Subcutaneous adipose tissue (tissue), 4 donors: ENCODE data around the gene MYBPC2. TPM values are rescaled to one million over a fixed set of nuclear protein-coding genes. Genes with fewer than 3 reads are reported as not detected.

Source experiments
- CTCF ChIP-seq: fragments of 450-650 bp; IDR thresholded peaks from one replicate; pipeline ENCODE4 v1.5.1; 2016; ENCODE audit warnings: low read depth, mild to moderate bottlenecking, control low read depth, antibody characterized with exemption, moderate library complexity
- total RNA-seq, 4 donors: library from RNA; depleted of rRNA; stranded (reverse); fragments of >200 nt; gene quantifications; one replicate each; pipeline ENCODE4 v1.1.0, GENCODE V29; 2016

Gene MYBPC2
- total RNA-seq, 4 donors from 2014 or later: not detected

DNA sequence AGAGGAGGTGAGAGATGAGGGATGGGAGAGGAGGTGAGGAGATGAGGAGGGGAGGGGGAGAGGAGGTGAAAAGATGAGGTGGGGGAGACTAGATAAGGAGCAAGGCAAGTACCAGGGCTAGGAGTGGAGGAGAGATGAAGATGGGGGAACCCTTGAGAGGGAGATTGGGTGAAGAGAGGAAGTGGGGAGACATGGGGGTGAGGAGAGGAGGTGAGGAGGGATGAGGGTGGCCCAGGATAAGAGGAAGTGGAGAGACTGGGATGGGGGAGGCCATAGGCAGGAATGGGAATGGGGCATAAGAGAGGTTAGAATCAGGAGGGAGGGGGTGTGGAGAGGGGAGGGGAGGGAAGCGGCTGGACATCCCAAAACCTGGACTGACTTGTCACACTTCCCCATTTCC lies 26.9 kb downstream of the MYBPC2 start:
- no peak for TF ChIP-seq CTCF

- no peak for TF ChIP-seq CTCF
Measured at GRCh38 chr19:50460161-50460765, 27.6 kb downstream of the MYBPC2 start.

DNA sequence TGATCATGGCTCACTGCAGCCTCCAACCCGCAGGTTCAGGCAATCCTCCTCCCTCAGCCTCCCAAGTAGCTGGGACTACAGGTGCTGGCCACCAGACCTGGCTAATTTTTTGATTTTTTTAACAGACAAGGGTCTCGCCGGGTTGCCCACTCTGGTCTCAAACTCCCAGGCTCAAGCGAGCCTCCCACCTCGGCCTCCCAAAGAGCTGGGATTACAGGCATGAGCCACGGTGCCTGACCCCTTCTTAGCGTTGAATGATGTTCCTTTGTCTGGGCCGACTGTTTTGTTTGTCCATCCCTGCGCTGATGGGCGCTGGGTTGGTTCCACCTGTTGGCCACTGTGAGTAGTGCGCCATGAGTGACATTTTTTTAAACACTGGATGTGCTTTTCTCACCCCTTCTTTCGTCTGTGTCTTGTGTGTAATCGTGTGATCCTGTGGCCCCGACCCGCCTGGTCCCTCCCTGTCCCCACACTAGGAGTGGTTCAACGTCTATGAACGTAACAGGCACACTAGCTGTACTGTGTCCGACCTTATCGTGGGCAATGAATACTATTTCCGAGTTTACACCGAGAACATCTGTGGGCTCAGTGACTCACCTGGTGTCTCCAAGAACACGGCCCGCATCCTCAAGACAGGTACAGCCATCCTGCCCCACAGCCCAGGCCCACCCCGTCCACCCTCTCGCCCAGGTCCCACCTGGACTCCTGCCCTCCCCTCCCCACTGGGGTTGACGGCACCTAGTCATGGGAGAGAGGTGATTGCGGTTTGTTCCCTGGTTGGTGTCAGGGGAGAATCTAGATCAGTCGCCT lies 28.6 kb downstream of the MYBPC2 start:
- TF ChIP-seq CTCF: no peak

GRCh38 chr19:50462970-50463369 lies 30.3 kb downstream of the MYBPC2 start:
- TF ChIP-seq CTCF: no peak

GRCh38 chr19:50464348-50464747 lies 31.7 kb downstream of the MYBPC2 start:
- no peak for TF ChIP-seq CTCF

DNA sequence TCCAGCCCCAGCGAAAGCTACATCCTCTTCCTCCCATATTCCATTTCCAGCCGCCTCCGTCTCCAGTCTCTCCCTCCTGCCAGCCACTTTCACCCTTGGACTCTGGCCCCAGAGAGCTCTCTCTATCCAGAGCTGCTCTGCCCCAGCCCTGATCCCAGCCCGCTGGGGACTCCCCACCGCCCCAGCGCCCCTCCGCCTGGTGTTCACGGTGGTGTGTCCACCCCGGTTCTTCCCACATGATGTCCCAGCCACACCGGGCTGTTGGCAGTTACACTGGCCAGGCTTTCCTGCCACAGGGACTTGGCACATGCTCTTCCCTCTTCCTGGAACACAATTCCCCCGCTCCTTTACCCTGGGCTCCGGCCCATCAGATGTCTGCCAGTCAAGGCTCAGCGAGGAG lies 32.3 kb downstream of the MYBPC2 start:
- no peak for TF ChIP-seq CTCF

DNA sequence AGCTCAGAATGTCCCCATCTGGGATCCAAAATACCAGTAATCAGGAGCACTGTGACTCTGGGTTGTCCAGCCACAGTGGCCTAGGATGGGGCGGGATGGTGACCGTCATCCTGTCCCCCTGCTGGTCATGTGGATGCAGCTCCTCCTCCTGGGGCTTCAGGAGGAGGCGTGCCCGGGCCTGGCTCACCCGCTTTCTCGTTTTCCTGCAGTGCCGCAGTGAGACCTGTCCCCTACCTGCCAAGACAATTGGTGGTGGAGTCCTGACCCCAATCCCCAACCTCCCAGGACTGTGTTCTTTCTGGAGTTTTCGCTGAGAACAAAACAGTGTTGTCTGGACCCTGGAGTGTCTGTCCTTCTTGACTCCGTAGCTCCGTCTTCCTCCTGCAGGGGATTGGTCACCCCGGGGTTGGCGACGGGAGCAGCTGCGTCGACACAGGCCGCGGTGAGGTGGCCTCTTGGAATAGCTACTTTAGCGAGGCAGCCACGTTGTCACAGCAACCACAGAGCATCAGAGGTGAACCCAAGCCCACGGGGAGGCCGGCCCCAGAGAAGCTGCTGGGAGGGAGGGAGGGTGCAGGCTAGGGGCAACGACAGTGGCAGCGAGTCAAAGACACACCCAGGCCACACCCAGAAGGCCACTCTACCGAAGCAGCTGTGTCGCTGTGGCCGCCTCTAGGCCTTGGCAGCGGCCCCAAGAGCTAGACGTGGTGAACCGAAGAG lies 33.5 kb downstream of the MYBPC2 start:
- TF ChIP-seq CTCF: no peak
